HCT116 (cell line): ENCODE data around the gene OR52E2.

Source experiments
- CTCF ChIP-seq, 3 experiments: fragments of 200-600 bp in 1 of 3; sonication (generic) in 1 of 3; IDR thresholded peaks in 2 of 3; conservative IDR thresholded peaks in 1 of 3; 2 replicates each; pipeline ENCODE4 v1.5.1; 2012 to 2017; ENCODE audit warnings: low read depth in 2 of 3, low read length in 2 of 3, antibody characterized with exemption in 1 of 3, borderline replicate concordance in 1 of 3, control low read depth in 1 of 3, mild to moderate bottlenecking in 1 of 3, mixed read lengths in 1 of 3, mixed run types in 1 of 3, moderate library complexity in 1 of 3; ENCODE audit not compliant: insufficient read depth in 1 of 3
- EGR1 ChIP-seq: IDR thresholded peaks from 2 replicates; pipeline ENCODE4 v1.6.1; 2012; ENCODE audit warnings: low read depth
- EZH2 ChIP-seq: fragments of 200-600 bp; sonication (generic); IDR thresholded peaks from 2 replicates; pipeline ENCODE4 v1.6.1; 2017; ENCODE audit warnings: antibody characterized with exemption, mixed run types
- EZH2phosphoT487 ChIP-seq: fragments of 200-600 bp; IDR thresholded peaks from 2 replicates; pipeline ENCODE4 v1.6.1; 2018; ENCODE audit warnings: antibody characterized with exemption, borderline replicate concordance
- JUND ChIP-seq: IDR thresholded peaks from 2 replicates; pipeline ENCODE4 v1.6.1; 2012
- POLR2AphosphoS5 ChIP-seq: IDR thresholded peaks from 2 replicates; pipeline ENCODE4 v1.6.1; 2011; ENCODE audit warnings: mild to moderate bottlenecking, low read depth, low read length, moderate library complexity
- RAD21 ChIP-seq: IDR thresholded peaks from 2 replicates; pipeline ENCODE4 v1.6.1; 2012; ENCODE audit warnings: low read depth, mild to moderate bottlenecking
- REST ChIP-seq: IDR thresholded peaks from 2 replicates; pipeline ENCODE4 v1.6.1; 2012; ENCODE audit warnings: low read depth
- SRF ChIP-seq: IDR thresholded peaks from 2 replicates; pipeline ENCODE4 v1.6.1; 2012; ENCODE audit warnings: low read depth
- YY1 ChIP-seq: IDR thresholded peaks from 2 replicates; pipeline ENCODE4 v1.6.1; 2011; ENCODE audit warnings: low read length, low read depth, moderate library complexity, mild to moderate bottlenecking; ENCODE audit not compliant: insufficient replicate concordance; ENCODE audit errors: extremely low read depth
- ZNF274 ChIP-seq: fragments of 200-500 bp; sonication (Bioruptor generic); IDR thresholded peaks from 2 replicates; pipeline ENCODE4 v1.6.1; 2014; ENCODE audit warnings: mild to moderate bottlenecking, low read depth, low read length, inconsistent platforms

- TF ChIP-seq EZH2phosphoT487 (no peak), CTCF (IDR thresholded peaks at IDR 0.05 in 2 of 3, conservative IDR thresholded peaks at IDR 0.05 in 1 of 3; ENCODE audit: borderline replicate concordance in 1 of 3, insufficient read depth in 1 of 3, low read depth in 2 of 3, low read length in 2 of 3) (no peak), POLR2AphosphoS5 (no peak), YY1 (no peak), EZH2 (no peak), ZNF274 (no peak), REST (no peak), JUND (no peak), EGR1 (no peak), SRF (no peak), RAD21 (no peak)
Observed at GRCh38 chr11:5059391-5059790, at the start of gene OR52E2.
